Heart right ventricle (tissue), 16 donors: ENCODE results near the gene PRKAR1B. TPM values are rescaled to one million over a fixed set of nuclear protein-coding genes. Genes with fewer than 3 reads are reported as not detected.

Experiments
- ATAC-seq, 8 donors: fragments of 200-7000 bp; cut with Tn5 transposase; one replicate each; pipeline ENCODE4 v1.9.1; 2020; ENCODE audit warnings: mild to moderate bottlenecking in 8 of 8, moderate library complexity in 8 of 8, moderate number of reproducible peaks in 1 of 8
- DNase-seq, 2 donors: peaks; one replicate each; pipeline ENCODE4 v3.0.0-alpha.2; 2020
- H3K27ac ChIP-seq, 10 donors: fragments of 200-600 bp; sonication (generic) in 2 of 10; one replicate each; pipeline versions ENCODE4 v1.5.0 to v1.8.0; 2020 to 2022; ENCODE audit warnings: mild to moderate bottlenecking in 3 of 10
- H3K27me3 ChIP-seq, 7 donors: fragments of 200-600 bp; one replicate each; pipeline ENCODE4 v1.8.0; 2021 to 2022; ENCODE audit warnings: mild to moderate bottlenecking in 2 of 7
- H3K36me3 ChIP-seq, 9 donors: fragments of 200-600 bp; sonication (generic) in 1 of 9; one replicate each; pipeline versions ENCODE4 v1.5.0 to v1.8.0; 2020 to 2022; ENCODE audit warnings: mild to moderate bottlenecking in 2 of 9
- H3K4me1 ChIP-seq, 9 donors: fragments of 200-600 bp; sonication (generic) in 1 of 9; one replicate each; pipeline versions ENCODE4 v1.5.0 to v1.8.0; 2020 to 2022; ENCODE audit warnings: mild to moderate bottlenecking in 4 of 9
- H3K4me3 ChIP-seq, 10 donors: fragments of 200-600 bp; sonication (generic) in 2 of 10; one replicate each; pipeline versions ENCODE4 v1.5.0 to v1.8.0; 2020 to 2022; ENCODE audit warnings: mild to moderate bottlenecking in 7 of 10, moderate library complexity in 2 of 10
- H3K9me3 ChIP-seq, 11 donors: fragments of 200-600 bp in 10 of 11; sonication (generic) in 2 of 11; one replicate each; pipeline versions ENCODE4 v1.5.0 to v1.8.0; 2013 to 2022; ENCODE audit warnings: mild to moderate bottlenecking in 2 of 11, control low read depth in 1 of 11, moderate library complexity in 1 of 11
- WGBS, 2 donors: extraction: QIAGEN DNeasy Blood & Tissue Kit; methylation state at CpG; one replicate each; pipeline ENCODE4 v1.1.7; 2013; ENCODE audit warnings: inconsistent platforms in 1 of 2; 5-methylcytosine and 5-hydroxymethylcytosine counted together
- intact Hi-C, 10 donors: fragments of 100-400 bp; cut with DNase I; formaldehyde crosslinking; loops; one replicate each; pipeline versions ENCODE4 v1.11.1 to v1.14.2; 2022
- polyA plus RNA-seq, 2 donors: library from polyadenylated mRNA; stranded (reverse); fragments of 200-250 nt; gene quantifications; one replicate each; pipeline ENCODE4 v1.2.3, GENCODE V29; 2013
- total RNA-seq, 10 donors: library from RNA; stranded (reverse); fragmentation: NEBNext Ultra II Directional in 3 of 10; extraction: Animal tissue kit (Norgen Biotek cat#: 25700) in 3 of 10; gene quantifications; one replicate each; pipeline versions ENCODE4 v1.2.1 to v1.2.4, GENCODE V29; 2021 to 2023
- TF ChIP-seq, protein P1 (sequence below), 9 donors: fragments of 200-600 bp; sonication (generic) in 2 of 9; IDR thresholded peaks; one replicate each; pipeline versions ENCODE4 v1.5.0 to v1.8.0; 2021 to 2022; ENCODE audit warnings: antibody characterized with exemption in 9 of 9, mild to moderate bottlenecking in 5 of 9, moderate library complexity in 1 of 9
- donor health status: Arrhythmogenic right ventricular cardiomyopathy.
- donor health status: ischemic (EF 13 %, LVEDD 7.1; RV severe dilation, severe dysfunction).
- donor health status: healthy with polysubstance abuse.
- donor health status: DM: no; HTN: yes; CAD: no.
- donor health status: DM: no; HTN: no; CAD: no.
- donor health status: ischemic (EF 25% LVEDD 6.9; RV normal size, moderate dysfunction).
- donor health status: ischemic (EF 25% LVEDD 5.7; RV mildly dilated, moderate dysfunction).
- donor health status: healthy.
- donor health status: DM: yes; HTN: yes; CAD: no.
- donor health status: Ischemic cardiomyopathy.
- donor health status: ischemic (EF 35%, LVEDD 5.7; RV mildly dilated, moderate dysfunction).
- donor health status: nonischemic (EF 11% LVEDD 7.7; RV severe dilation, severe dysfunction).
- donor health status: DM: yes; HTN: yes; CAD: no.
- donor health status: PGD.
- donor health status: ischemic (EF 29% LVEDD 5.4; RV normal size, mild dysfunction).
- donor health status: nonischemic (EF 23%, LVEDD 6.1; RV moderate dilation, normal function).

PRKAR1B gene
- total and polyA plus RNA-seq, 12 donors: 5.0 to 24.5 (median 20.6) TPM

GRCh38 chr7:621572-622285 lies 105.4 kb downstream of the PRKAR1B start:
- no peak overlapping the region for H3K27ac ChIP-seq
- H3K4me3 ChIP-seq: no peak overlapping the region
- H3K9me3 ChIP-seq: peaks cover 0 to 54% (median 33%) of the 10 kb centered on the region in 11 donors
- DNase-seq (no peak), ATAC-seq (no peak)
- H3K4me1 ChIP-seq: peaks cover 0 to 22% (median 0%) of the 10 kb centered on the region in 9 donors
- no peaks in the 10 kb centered on the region for H3K36me3 ChIP-seq
- no peaks in the 10 kb centered on the region for H3K27me3 ChIP-seq
- TF ChIP-seq, protein P1, sequence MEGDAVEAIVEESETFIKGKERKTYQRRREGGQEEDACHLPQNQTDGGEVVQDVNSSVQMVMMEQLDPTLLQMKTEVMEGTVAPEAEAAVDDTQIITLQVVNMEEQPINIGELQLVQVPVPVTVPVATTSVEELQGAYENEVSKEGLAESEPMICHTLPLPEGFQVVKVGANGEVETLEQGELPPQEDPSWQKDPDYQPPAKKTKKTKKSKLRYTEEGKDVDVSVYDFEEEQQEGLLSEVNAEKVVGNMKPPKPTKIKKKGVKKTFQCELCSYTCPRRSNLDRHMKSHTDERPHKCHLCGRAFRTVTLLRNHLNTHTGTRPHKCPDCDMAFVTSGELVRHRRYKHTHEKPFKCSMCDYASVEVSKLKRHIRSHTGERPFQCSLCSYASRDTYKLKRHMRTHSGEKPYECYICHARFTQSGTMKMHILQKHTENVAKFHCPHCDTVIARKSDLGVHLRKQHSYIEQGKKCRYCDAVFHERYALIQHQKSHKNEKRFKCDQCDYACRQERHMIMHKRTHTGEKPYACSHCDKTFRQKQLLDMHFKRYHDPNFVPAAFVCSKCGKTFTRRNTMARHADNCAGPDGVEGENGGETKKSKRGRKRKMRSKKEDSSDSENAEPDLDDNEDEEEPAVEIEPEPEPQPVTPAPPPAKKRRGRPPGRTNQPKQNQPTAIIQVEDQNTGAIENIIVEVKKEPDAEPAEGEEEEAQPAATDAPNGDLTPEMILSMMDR (IDR thresholded peaks at IDR 0.05): no peak
- WGBS, 2 donors: 92 to 96% methylated on average over 8 of the region's 8 CpGs
- intact Hi-C loops: no loop called here

GRCh38 chr7:620885-621284 lies 106.2 kb downstream of the PRKAR1B start:
- Histone ChIP-seq H3K4me1 (peaks cover 0 to 22% (median 0%) of the 10 kb centered on the region in 9 donors), H3K27me3 (no peaks in the 10 kb centered on the region), H3K4me3 (no peak overlapping the region), H3K36me3 (no peaks in the 10 kb centered on the region), H3K27ac (no peak overlapping the region), H3K9me3 (peaks cover 0 to 45% (median 25%) of the 10 kb centered on the region in 11 donors)
- no peak for ATAC-seq
- TF ChIP-seq, protein P1 (IDR thresholded peaks at IDR 0.05): no peak
- intact Hi-C loops: no loop called here
- no peak for DNase-seq

DNA sequence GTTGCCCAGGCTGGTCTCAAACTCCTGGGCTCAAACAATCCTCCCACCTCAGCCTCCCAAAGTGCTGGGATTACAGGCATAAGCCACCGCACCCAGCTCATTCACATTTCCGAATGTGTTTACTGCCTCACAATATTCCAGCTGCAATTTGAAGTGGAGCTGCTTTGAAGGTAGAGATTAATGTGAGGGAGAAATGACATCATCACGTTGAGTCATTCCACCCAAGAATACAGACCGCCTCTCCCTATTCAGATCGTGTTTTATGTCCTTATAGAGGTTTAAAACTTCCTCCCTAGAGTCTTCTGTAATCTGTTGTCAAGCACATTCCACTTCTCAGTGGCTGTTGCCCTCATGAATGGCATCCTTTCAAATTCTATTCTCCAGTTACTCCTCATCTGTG lies 107.0 kb downstream of the PRKAR1B start:
- ATAC-seq: peak in 1 of 8 donors; percentile 56
- peaks cover 0 to 22% (median 0%) of the 10 kb centered on the region in 9 donors for H3K4me1 ChIP-seq
- H3K36me3 ChIP-seq: no peaks in the 10 kb centered on the region
- DNase-seq: no peak
- intact Hi-C loops: no loop called here
- H3K4me3 ChIP-seq: no peak overlapping the region
- 59 to 69% methylated on average over 5 of the region's 5 CpGs for WGBS, 2 donors
- H3K9me3 ChIP-seq: peaks cover 0 to 37% (median 16%) of the 10 kb centered on the region in 11 donors
- H3K27ac ChIP-seq: no peak overlapping the region
- no peaks in the 10 kb centered on the region for H3K27me3 ChIP-seq
- TF ChIP-seq, protein P1 (IDR thresholded peaks at IDR 0.05): no peak

- TF ChIP-seq, protein P1 (IDR thresholded peaks at IDR 0.05): no peak
- Histone ChIP-seq H3K27ac (peak overlapping the region in 1 of 10 donors; percentile 72), H3K36me3 (no peaks in the 10 kb centered on the region), H3K4me3 (no peak overlapping the region), H3K27me3 (no peaks in the 10 kb centered on the region), H3K9me3 (peaks cover 0 to 30% (median 10%) of the 10 kb centered on the region in 11 donors), H3K4me1 (peaks cover 0 to 22% (median 0%) of the 10 kb centered on the region in 9 donors)
- intact Hi-C loops: no loop called here
- WGBS, 2 donors: 96 to 97% methylated on average over 5 of the region's 5 CpGs
- ATAC-seq (no peak), DNase-seq (no peak)
These were observed 107.7 kb downstream of the PRKAR1B start for GRCh38 chr7:619368-619840.
